GM23248 (cell line): ENCODE results near the gene PACSIN1.

ENCODE experiments used
- EZH2 ChIP-seq: fragments of 200-600 bp; sonication (generic); IDR thresholded peaks from 2 replicates; pipeline ENCODE4 v1.6.1; 2018; ENCODE audit warnings: antibody characterized with exemption, mild to moderate bottlenecking; ENCODE audit not compliant: insufficient read depth, poor library complexity, severe bottlenecking
- EZH2phosphoT487 ChIP-seq: fragments of 200-600 bp; sonication (generic); IDR thresholded peaks from 2 replicates; pipeline ENCODE4 v1.6.1; 2018; ENCODE audit warnings: antibody characterized with exemption, moderate library complexity, mild to moderate bottlenecking, low read depth; ENCODE audit not compliant: insufficient read depth

DNA sequence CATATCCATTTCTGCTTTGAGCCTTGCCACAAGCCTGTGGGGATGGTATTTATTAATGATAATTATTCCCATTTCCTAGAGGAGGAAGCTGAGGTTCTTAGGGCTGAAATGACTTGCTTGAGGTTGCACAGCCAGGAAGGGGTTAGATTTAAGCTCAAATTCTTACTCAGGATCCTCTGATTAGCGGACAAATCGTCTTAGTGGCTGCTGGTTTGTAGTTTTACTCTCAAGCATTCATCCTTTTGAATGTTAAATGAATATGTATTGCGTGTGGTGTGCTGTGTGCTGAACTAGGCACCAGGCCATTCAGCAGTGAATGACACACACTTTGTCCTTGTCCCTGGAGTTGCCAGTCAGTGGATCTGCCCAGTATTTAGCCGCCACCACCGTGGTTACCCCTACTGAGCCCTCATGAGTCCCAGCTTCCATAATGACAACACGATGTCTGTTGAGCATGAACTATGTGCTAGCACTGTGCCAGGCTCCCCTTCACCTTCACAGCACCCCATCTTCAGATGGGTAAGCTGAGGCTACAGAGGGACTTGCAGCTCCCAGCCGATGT, 10.0 kb downstream of the PACSIN1 start:
- TF ChIP-seq EZH2 = no peak
- TF ChIP-seq EZH2phosphoT487 = no peak
